ENCODE data around the gene PTPRM. TPM values are rescaled to one million over a fixed set of nuclear protein-coding genes. Genes with fewer than 3 reads are reported as not detected.

The PTPRM gene
- total and polyA plus RNA-seq, 2 experiments from 2014 or later: 1.6 to 5.3 TPM

DNA sequence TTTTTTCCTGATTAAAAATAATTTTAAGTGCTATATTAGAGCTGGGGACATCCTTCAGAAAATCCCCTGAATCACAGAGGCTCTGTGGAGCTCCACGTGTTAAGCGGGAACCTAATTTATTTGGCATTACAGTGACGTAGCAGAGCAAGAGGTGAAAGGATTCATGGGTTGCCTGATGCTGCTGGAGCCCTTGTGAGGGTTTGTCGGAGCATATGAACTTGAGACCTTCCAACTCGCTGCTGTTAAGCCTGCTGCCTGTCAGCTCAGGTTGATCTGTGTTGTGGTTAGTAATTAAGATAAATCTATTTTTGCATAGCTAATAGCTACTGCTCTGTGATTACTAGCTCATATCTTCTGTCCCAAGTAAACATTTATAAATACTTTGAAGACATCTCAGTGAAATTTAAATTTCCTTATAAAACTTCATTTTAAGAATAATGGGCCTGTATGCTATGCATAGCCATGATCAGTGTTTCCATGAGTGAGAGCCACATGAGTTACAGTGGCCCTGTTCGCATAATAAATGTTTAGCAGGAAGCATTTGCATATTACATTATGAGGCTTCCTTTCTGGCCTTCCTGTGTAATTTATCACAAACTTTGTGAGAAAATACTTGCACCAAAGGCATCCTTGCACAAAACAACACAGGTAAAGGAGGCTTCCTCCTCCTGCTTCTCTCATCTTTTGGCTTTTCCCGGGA, 438.9 kb downstream of the PTPRM start (continued):
- TF ChIP-seq, protein P1, sequence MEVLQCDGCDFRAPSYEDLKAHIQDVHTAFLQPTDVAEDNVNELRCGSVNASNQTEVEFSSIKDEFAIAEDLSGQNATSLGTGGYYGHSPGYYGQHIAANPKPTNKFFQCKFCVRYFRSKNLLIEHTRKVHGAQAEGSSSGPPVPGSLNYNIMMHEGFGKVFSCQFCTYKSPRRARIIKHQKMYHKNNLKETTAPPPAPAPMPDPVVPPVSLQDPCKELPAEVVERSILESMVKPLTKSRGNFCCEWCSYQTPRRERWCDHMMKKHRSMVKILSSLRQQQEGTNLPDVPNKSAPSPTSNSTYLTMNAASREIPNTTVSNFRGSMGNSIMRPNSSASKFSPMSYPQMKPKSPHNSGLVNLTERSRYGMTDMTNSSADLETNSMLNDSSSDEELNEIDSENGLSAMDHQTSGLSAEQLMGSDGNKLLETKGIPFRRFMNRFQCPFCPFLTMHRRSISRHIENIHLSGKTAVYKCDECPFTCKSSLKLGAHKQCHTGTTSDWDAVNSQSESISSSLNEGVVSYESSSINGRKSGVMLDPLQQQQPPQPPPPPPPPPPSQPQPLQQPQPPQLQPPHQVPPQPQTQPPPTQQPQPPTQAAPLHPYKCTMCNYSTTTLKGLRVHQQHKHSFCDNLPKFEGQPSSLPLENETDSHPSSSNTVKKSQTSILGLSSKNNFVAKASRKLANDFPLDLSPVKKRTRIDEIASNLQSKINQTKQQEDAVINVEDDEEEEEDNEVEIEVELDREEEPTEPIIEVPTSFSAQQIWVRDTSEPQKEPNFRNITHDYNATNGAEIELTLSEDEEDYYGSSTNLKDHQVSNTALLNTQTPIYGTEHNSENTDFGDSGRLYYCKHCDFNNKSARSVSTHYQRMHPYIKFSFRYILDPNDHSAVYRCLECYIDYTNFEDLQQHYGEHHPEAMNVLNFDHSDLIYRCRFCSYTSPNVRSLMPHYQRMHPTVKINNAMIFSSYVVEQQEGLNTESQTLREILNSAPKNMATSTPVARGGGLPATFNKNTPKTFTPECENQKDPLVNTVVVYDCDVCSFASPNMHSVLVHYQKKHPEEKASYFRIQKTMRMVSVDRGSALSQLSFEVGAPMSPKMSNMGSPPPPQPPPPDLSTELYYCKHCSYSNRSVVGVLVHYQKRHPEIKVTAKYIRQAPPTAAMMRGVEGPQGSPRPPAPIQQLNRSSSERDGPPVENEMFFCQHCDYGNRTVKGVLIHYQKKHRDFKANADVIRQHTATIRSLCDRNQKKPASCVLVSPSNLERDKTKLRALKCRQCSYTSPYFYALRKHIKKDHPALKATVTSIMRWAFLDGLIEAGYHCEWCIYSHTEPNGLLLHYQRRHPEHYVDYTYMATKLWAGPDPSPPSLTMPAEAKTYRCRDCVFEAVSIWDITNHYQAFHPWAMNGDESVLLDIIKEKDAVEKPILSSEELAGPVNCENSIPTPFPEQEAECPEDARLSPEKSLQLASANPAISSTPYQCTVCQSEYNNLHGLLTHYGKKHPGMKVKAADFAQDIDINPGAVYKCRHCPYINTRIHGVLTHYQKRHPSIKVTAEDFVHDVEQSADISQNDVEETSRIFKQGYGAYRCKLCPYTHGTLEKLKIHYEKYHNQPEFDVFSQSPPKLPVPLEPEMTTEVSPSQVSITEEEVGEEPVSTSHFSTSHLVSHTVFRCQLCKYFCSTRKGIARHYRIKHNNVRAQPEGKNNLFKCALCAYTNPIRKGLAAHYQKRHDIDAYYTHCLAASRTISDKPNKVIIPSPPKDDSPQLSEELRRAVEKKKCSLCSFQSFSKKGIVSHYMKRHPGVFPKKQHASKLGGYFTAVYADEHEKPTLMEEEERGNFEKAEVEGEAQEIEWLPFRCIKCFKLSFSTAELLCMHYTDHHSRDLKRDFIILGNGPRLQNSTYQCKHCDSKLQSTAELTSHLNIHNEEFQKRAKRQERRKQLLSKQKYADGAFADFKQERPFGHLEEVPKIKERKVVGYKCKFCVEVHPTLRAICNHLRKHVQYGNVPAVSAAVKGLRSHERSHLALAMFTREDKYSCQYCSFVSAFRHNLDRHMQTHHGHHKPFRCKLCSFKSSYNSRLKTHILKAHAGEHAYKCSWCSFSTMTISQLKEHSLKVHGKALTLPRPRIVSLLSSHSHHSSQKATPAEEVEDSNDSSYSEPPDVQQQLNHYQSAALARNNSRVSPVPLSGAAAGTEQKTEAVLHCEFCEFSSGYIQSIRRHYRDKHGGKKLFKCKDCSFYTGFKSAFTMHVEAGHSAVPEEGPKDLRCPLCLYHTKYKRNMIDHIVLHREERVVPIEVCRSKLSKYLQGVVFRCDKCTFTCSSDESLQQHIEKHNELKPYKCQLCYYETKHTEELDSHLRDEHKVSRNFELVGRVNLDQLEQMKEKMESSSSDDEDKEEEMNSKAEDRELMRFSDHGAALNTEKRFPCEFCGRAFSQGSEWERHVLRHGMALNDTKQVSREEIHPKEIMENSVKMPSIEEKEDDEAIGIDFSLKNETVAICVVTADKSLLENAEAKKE (CRISPR knock-in tag; IDR thresholded peaks at IDR 0.05): no peak
- TF ChIP-seq JUNB (IDR thresholded peaks at IDR 0.05; ENCODE audit: unreplicated experiment) (no peak), EZH2phosphoT487 (IDR thresholded peaks at IDR 0.05; ENCODE audit: unreplicated experiment) (no peak)

DNA sequence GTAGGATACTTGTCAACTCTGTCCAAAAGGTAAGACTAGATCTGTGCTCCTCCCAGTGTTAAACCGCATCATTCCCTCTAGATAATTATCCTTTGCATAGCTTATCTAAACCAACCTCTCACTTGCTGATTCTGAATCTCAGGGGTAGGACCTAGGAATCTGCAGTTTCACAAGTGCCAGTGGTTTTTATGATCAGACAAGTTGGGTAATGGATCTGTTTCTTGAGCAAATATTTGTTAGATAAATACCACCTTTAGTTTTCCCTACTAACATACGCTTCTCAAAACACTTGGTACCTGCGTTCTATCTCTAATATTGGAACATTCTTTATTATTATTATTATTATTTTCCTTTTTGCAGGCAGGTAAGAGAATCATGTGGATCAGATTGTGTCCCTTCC, 439.9 kb downstream of the PTPRM start:
- Mint-ChIP-seq H3K9me3 (no peaks in the 10 kb centered on the region; the same call in 2 of the 3 replicates), H3K27ac (no peak overlapping the region), H3K27me3 (ENCODE audit: insufficient read depth, low read depth, poor library complexity) (peaks cover 2% of the 10 kb centered on the region), H3K36me3 (ENCODE audit: low read depth) (no peaks in the 10 kb centered on the region), H3K4me1 (peaks cover 52% of the 10 kb centered on the region), H3K4me3 (no peak overlapping the region)
- H3K4me3 ChIP-seq: no peak overlapping the region
- H2AFZ ChIP-seq: no peak overlapping the region
- H3K27ac ChIP-seq (ENCODE audit: low read depth): no peak overlapping the region
- ATAC-seq (no peak), DNase-seq (ENCODE audit: low spot score) (no peak)
- no peaks in the 10 kb centered on the region for H3K36me3 ChIP-seq (ENCODE audit: insufficient read depth)
- no peaks in the 10 kb centered on the region for H3K27me3 ChIP-seq (ENCODE audit: insufficient read depth)
- H3K79me2 ChIP-seq (replicated peaks; ENCODE audit: insufficient read depth): no peaks in the 10 kb centered on the region
- no peaks in the 10 kb centered on the region; the same call in 1 of the 2 replicates for H3K9me2 ChIP-seq (ENCODE audit: insufficient read depth)
- H3K4me1 ChIP-seq (ENCODE audit: insufficient read depth): peaks cover 38% of the 10 kb centered on the region
- H3F3A ChIP-seq (replicated peaks; ENCODE audit: low read depth): no peaks in the 10 kb centered on the region
- no peaks in the 10 kb centered on the region for H4K20me1 ChIP-seq (replicated peaks; ENCODE audit: insufficient read depth)
- H3K4me2 ChIP-seq: no peak overlapping the region
- TF ChIP-seq EZH2 (IDR thresholded peaks at IDR 0.05; ENCODE audit: low read depth, unreplicated experiment) (no peak), POLR2AphosphoS5 (IDR thresholded peaks at IDR 0.05; ENCODE audit: low read depth) (no peak), ZNF114 (CRISPR knock-in tag; IDR thresholded peaks at IDR 0.05) (no peak), EZH2phosphoT487 (IDR thresholded peaks at IDR 0.05; ENCODE audit: unreplicated experiment) (no peak), JUNB (IDR thresholded peaks at IDR 0.05; ENCODE audit: unreplicated experiment) (no peak), CREB1 (CRISPR knock-in tag; IDR thresholded peaks at IDR 0.05; ENCODE audit: low read depth) (no peak), ZNF331 (CRISPR knock-in tag; IDR thresholded peaks at IDR 0.05; ENCODE audit: low read depth) (no peak)
- TF ChIP-seq, protein P2, sequence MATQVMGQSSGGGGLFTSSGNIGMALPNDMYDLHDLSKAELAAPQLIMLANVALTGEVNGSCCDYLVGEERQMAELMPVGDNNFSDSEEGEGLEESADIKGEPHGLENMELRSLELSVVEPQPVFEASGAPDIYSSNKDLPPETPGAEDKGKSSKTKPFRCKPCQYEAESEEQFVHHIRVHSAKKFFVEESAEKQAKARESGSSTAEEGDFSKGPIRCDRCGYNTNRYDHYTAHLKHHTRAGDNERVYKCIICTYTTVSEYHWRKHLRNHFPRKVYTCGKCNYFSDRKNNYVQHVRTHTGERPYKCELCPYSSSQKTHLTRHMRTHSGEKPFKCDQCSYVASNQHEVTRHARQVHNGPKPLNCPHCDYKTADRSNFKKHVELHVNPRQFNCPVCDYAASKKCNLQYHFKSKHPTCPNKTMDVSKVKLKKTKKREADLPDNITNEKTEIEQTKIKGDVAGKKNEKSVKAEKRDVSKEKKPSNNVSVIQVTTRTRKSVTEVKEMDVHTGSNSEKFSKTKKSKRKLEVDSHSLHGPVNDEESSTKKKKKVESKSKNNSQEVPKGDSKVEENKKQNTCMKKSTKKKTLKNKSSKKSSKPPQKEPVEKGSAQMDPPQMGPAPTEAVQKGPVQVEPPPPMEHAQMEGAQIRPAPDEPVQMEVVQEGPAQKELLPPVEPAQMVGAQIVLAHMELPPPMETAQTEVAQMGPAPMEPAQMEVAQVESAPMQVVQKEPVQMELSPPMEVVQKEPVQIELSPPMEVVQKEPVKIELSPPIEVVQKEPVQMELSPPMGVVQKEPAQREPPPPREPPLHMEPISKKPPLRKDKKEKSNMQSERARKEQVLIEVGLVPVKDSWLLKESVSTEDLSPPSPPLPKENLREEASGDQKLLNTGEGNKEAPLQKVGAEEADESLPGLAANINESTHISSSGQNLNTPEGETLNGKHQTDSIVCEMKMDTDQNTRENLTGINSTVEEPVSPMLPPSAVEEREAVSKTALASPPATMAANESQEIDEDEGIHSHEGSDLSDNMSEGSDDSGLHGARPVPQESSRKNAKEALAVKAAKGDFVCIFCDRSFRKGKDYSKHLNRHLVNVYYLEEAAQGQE (IDR thresholded peaks at IDR 0.05; ENCODE audit: unreplicated experiment): no peak
- TF ChIP-seq, protein P3, sequence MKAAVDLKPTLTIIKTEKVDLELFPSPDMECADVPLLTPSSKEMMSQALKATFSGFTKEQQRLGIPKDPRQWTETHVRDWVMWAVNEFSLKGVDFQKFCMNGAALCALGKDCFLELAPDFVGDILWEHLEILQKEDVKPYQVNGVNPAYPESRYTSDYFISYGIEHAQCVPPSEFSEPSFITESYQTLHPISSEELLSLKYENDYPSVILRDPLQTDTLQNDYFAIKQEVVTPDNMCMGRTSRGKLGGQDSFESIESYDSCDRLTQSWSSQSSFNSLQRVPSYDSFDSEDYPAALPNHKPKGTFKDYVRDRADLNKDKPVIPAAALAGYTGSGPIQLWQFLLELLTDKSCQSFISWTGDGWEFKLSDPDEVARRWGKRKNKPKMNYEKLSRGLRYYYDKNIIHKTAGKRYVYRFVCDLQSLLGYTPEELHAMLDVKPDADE (IDR thresholded peaks at IDR 0.05): no peak
